GM13976 (cell line): ENCODE data around the gene TMEM143.
"Not testable (repeated sequence)": the region's sequence is repeated elsewhere in the genome, so short reads cannot be mapped to it uniquely, and the experiment has no call there.

Experiments
- DNase-seq: peaks from one replicate; pipeline ENCODE4 v3.0.0; 2012; ENCODE audit warnings: low spot score
- CTCF ChIP-seq: IDR thresholded peaks from 2 replicates; pipeline ENCODE4 v1.5.1; 2012; ENCODE audit warnings: borderline replicate concordance, mild to moderate bottlenecking; ENCODE audit not compliant: insufficient read depth; ENCODE audit errors: extremely low read depth, missing control alignments, control extremely low read depth
- in situ Hi-C: fragments of 300-500 bp; cut with MboI; formaldehyde crosslinking; loops from one replicate; pipeline ENCODE4 v1.12.0; 2022; ENCODE audit warnings: low sequenced_read_pairs, mixed read lengths, inconsistent platforms; ENCODE audit not compliant: unreplicated experiment

TMEM143 gene

GRCh38 chr19:48321622-48322591, 41.8 kb downstream of the TMEM143 start:
- in situ Hi-C loops, result loop anchor here (25.0 kb wide), 1 partner anchor 265 kb away; no protein-coding TSS in a partner anchor
- TF ChIP-seq CTCF, result no peak
- DNase-seq, result peak; percentile 96

- in situ Hi-C loops, result loop anchor here (25.0 kb wide), 1 partner anchor 266 kb away; no protein-coding TSS in a partner anchor
- no peak for TF ChIP-seq CTCF
Observed at GRCh38 chr19:48321372-48321621, 42.4 kb downstream of the TMEM143 start.

GRCh38 chr19:48319647-48320541, 43.8 kb downstream of the TMEM143 start:
- peak; percentile 74 for DNase-seq
- peak; percentile 91 for TF ChIP-seq CTCF
- in situ Hi-C loops, result loop anchor here (25.0 kb wide), 1 partner anchor 267 kb away; no protein-coding TSS in a partner anchor

More at GRCh38 chr19:48321372-48321621, 42.4 kb downstream of the TMEM143 start:
- DNase-seq, result peak; percentile 99

DNA sequence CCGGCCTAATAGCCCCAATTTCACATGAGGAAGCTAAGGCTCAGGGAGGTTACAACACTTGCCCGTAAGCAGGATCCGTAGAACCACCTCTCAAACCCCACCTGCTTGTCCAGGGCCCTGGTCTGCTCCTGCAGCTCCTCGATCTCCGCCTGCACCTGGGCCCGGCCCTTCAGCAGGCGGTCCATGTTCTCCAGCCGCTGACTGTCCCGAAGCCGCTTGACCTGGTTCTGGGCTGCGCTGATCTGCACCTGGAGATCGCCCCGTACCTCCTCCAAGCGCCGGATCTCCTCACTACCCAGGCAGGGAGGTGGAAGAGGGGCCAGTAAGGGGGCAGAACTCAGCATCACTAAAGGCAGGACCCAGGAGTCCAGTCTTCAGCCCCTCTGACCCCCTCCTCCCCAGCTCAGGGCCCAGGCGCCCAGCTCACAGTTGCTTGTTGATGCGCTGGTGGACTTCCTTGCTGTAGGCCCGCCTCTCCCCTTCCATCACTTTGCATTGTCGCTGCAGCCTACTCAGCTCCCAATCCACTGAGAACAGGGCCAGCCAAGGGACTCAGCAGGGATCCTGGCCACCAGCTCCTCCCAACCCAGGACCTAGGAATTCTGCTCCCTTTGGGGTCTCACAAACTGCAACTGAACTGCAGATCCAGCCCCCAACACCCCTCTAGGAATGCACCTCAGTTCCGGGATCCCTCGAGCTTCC, 45.3 kb downstream of the TMEM143 start:
- no peak for TF ChIP-seq CTCF
- in situ Hi-C loops, result loop anchor here (25.0 kb wide), 1 partner anchor 269 kb away; no protein-coding TSS in a partner anchor
- no peak for DNase-seq

DNA sequence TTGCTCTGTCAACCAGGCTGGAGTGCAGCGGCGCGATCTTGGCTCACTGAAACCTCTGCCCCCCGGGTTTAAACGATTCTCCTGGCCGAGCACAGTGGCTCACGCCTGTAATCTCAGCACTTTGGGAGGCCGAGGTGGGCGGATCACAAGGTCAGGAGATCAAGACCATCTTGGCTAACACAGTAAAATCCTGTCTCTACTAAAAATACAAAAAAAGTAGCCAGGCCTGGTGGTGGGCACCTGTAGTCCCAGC, 46.1 kb downstream of the TMEM143 start:
- in situ Hi-C loops, result loop anchor here (25.0 kb wide), 1 partner anchor 270 kb away; no protein-coding TSS in a partner anchor
- DNase-seq, result not testable (repeated sequence)

DNA sequence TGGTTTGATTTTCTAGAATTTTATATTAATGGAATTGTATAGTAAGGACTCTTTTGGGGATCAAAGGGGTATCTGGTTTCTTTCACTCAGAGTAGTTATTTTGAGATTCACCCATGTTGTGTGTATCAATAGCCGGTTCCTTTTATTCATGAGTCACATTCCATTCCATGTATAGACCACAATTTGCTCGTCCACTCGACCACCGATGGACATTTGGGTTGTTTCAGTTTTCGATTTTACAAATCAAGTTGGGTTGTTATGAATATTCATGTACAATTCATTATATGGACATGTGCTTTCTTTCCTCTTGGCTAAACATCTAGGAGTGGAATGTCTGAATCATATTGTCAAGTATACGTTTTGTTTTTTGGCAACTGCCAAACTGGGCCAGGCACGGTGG, 48.0 kb downstream of the TMEM143 start:
- in situ Hi-C loops, result loop anchor here (25.0 kb wide), 1 partner anchor 272 kb away; no protein-coding TSS in a partner anchor

More for the DNA sequence above, 48.0 kb downstream of the TMEM143 start:
- no peak for TF ChIP-seq CTCF
- DNase-seq, result no peak
